ENCODE data around the gene TBCE. TPM values are rescaled to one million over a fixed set of nuclear protein-coding genes. Genes with fewer than 3 reads are reported as not detected.
"Not testable (repeated sequence)": the region's sequence is repeated elsewhere in the genome, so short reads cannot be mapped to it uniquely, and the experiment has no call there.

Gene TBCE
- total RNA-seq, 2 donors from 2014 or later: 34.0 to 40.9 TPM

- H3K27ac Mint-ChIP-seq; H3K9me3 Mint-ChIP-seq; H3K27me3 Mint-ChIP-seq; ATAC-seq; DNase-seq (ENCODE audit: low spot score); H3K4me3 Mint-ChIP-seq; H3K36me3 Mint-ChIP-seq: not testable (repeated sequence)
- peaks cover 6 to 12% of the 10 kb centered on the region in 2 donors for H3K4me1 Mint-ChIP-seq (ENCODE audit: low read depth in 2 of 2)
Observed at GRCh38 chr1:235462832-235463231, 95.6 kb downstream of the TBCE start.

- H3K4me3 Mint-ChIP-seq: no peak overlapping the region
- no peaks in the 10 kb centered on the region for H3K27me3 Mint-ChIP-seq
- ATAC-seq: no peak
- H3K27ac Mint-ChIP-seq: no peak overlapping the region
- no peaks in the 10 kb centered on the region for H3K36me3 Mint-ChIP-seq
- H3K9me3 Mint-ChIP-seq: no peaks in the 10 kb centered on the region
- DNase-seq (ENCODE audit: low spot score): no peak
- H3K4me1 Mint-ChIP-seq (ENCODE audit: low read depth in 2 of 2): peaks cover 6 to 12% of the 10 kb centered on the region in 2 donors
Observed at GRCh38 chr1:235465066-235465465, 97.8 kb downstream of the TBCE start.

- ATAC-seq (no peak), DNase-seq (ENCODE audit: low spot score) (no peak)
- no peaks in the 10 kb centered on the region for H3K36me3 Mint-ChIP-seq
- no peaks in the 10 kb centered on the region for H3K9me3 Mint-ChIP-seq
- no peak overlapping the region for H3K27ac Mint-ChIP-seq
- H3K4me3 Mint-ChIP-seq: no peak overlapping the region
- H3K4me1 Mint-ChIP-seq (ENCODE audit: low read depth in 2 of 2): no peaks in the 10 kb centered on the region
- H3K27me3 Mint-ChIP-seq: no peaks in the 10 kb centered on the region
Observed at GRCh38 chr1:235468004-235468403, 100.8 kb downstream of the TBCE start.

GRCh38 chr1:235468970-235469369 lies 101.7 kb downstream of the TBCE start:
- Mint-ChIP-seq H3K9me3 (no peaks in the 10 kb centered on the region), H3K27me3 (no peaks in the 10 kb centered on the region), H3K4me1 (ENCODE audit: low read depth in 2 of 2) (no peaks in the 10 kb centered on the region), H3K4me3 (no peak overlapping the region), H3K36me3 (no peaks in the 10 kb centered on the region), H3K27ac (no peak overlapping the region)
- DNase-seq (ENCODE audit: low spot score): no peak
- ATAC-seq: no peak

GRCh38 chr1:235469897-235470296 lies 102.7 kb downstream of the TBCE start:
- ATAC-seq; H3K27ac Mint-ChIP-seq; H3K4me3 Mint-ChIP-seq; H3K9me3 Mint-ChIP-seq; DNase-seq (ENCODE audit: low spot score); H3K4me1 Mint-ChIP-seq (ENCODE audit: low read depth in 2 of 2); H3K36me3 Mint-ChIP-seq; H3K27me3 Mint-ChIP-seq: not testable (repeated sequence)

GRCh38 chr1:235470741-235471439 lies 103.7 kb downstream of the TBCE start:
- no peaks in the 10 kb centered on the region for H3K4me1 Mint-ChIP-seq (ENCODE audit: low read depth in 2 of 2)
- ATAC-seq (no peak), DNase-seq (ENCODE audit: low spot score) (no peak)
- H3K9me3 Mint-ChIP-seq: no peaks in the 10 kb centered on the region
- no peaks in the 10 kb centered on the region for H3K27me3 Mint-ChIP-seq
- H3K36me3 Mint-ChIP-seq: no peaks in the 10 kb centered on the region
- H3K4me3 Mint-ChIP-seq: no peak overlapping the region
- no peak overlapping the region for H3K27ac Mint-ChIP-seq

- DNase-seq (ENCODE audit: low spot score) (no peak), ATAC-seq (no peak)
- H3K4me1 Mint-ChIP-seq (ENCODE audit: low read depth in 2 of 2): no peaks in the 10 kb centered on the region
- H3K36me3 Mint-ChIP-seq: no peaks in the 10 kb centered on the region
- H3K27ac Mint-ChIP-seq: no peak overlapping the region
- H3K4me3 Mint-ChIP-seq: no peak overlapping the region
- H3K9me3 Mint-ChIP-seq: no peaks in the 10 kb centered on the region
- H3K27me3 Mint-ChIP-seq: no peaks in the 10 kb centered on the region
Observed at GRCh38 chr1:235473806-235474205, 106.6 kb downstream of the TBCE start.

- Mint-ChIP-seq H3K27me3 (no peaks in the 10 kb centered on the region), H3K36me3 (peaks cover 23% of the 10 kb centered on the region), H3K27ac (no peak overlapping the region), H3K9me3 (no peaks in the 10 kb centered on the region), H3K4me3 (no peak overlapping the region), H3K4me1 (ENCODE audit: low read depth in 2 of 2) (no peaks in the 10 kb centered on the region)
- no peak for DNase-seq (ENCODE audit: low spot score)
- ATAC-seq: no peak
Observed at GRCh38 chr1:235483090-235483489, 115.9 kb downstream of the TBCE start.

- Mint-ChIP-seq H3K9me3 (no peaks in the 10 kb centered on the region), H3K4me1 (ENCODE audit: low read depth in 2 of 2) (no peaks in the 10 kb centered on the region), H3K36me3 (peaks cover 23% of the 10 kb centered on the region), H3K27me3 (no peaks in the 10 kb centered on the region), H3K27ac (no peak overlapping the region), H3K4me3 (no peak overlapping the region)
- no peak for ATAC-seq
- no peak for DNase-seq (ENCODE audit: low spot score)
Observed at GRCh38 chr1:235485558-235485957, 118.3 kb downstream of the TBCE start.

GRCh38 chr1:235486321-235486720 lies 119.1 kb downstream of the TBCE start:
- Mint-ChIP-seq H3K4me3 (no peak overlapping the region), H3K9me3 (no peaks in the 10 kb centered on the region), H3K36me3 (peaks cover 23% of the 10 kb centered on the region), H3K27me3 (no peaks in the 10 kb centered on the region), H3K27ac (no peak overlapping the region), H3K4me1 (ENCODE audit: low read depth in 2 of 2) (no peaks in the 10 kb centered on the region)
- no peak for ATAC-seq
- no peak for DNase-seq (ENCODE audit: low spot score)

- Mint-ChIP-seq H3K4me1 (ENCODE audit: low read depth in 2 of 2) (peaks cover 7 to 9% of the 10 kb centered on the region in 2 donors), H3K9me3 (no peaks in the 10 kb centered on the region), H3K27ac (no peak overlapping the region), H3K36me3 (peaks cover 7% of the 10 kb centered on the region), H3K4me3 (no peak overlapping the region), H3K27me3 (no peaks in the 10 kb centered on the region)
- ATAC-seq: no peak
- no peak for DNase-seq (ENCODE audit: low spot score)
Observed at GRCh38 chr1:235491644-235492043, 124.4 kb downstream of the TBCE start.

- DNase-seq (ENCODE audit: low spot score) (no peak), ATAC-seq (no peak)
- H3K27me3 Mint-ChIP-seq: no peaks in the 10 kb centered on the region
- peaks cover 7% of the 10 kb centered on the region for H3K36me3 Mint-ChIP-seq
- H3K27ac Mint-ChIP-seq: no peak overlapping the region
- no peaks in the 10 kb centered on the region for H3K9me3 Mint-ChIP-seq
- H3K4me1 Mint-ChIP-seq (ENCODE audit: low read depth in 2 of 2): peaks cover 7 to 9% of the 10 kb centered on the region in 2 donors
- no peak overlapping the region for H3K4me3 Mint-ChIP-seq
Observed at GRCh38 chr1:235494531-235494930, 127.3 kb downstream of the TBCE start.

- H3K36me3 Mint-ChIP-seq: peaks cover 7% of the 10 kb centered on the region
- no peak overlapping the region for H3K27ac Mint-ChIP-seq
- H3K4me1 Mint-ChIP-seq (ENCODE audit: low read depth in 2 of 2): peaks cover 7 to 9% of the 10 kb centered on the region in 2 donors
- no peaks in the 10 kb centered on the region for H3K27me3 Mint-ChIP-seq
- no peak for ATAC-seq
- no peaks in the 10 kb centered on the region for H3K9me3 Mint-ChIP-seq
- H3K4me3 Mint-ChIP-seq: no peak overlapping the region
- no peak for DNase-seq (ENCODE audit: low spot score)
Observed at GRCh38 chr1:235495030-235495429, 127.8 kb downstream of the TBCE start.

GRCh38 chr1:235495551-235495950 lies 128.3 kb downstream of the TBCE start:
- Mint-ChIP-seq H3K4me3 (no peak overlapping the region), H3K9me3 (no peaks in the 10 kb centered on the region), H3K4me1 (ENCODE audit: low read depth in 2 of 2) (peaks cover 7 to 9% of the 10 kb centered on the region in 2 donors), H3K27me3 (no peaks in the 10 kb centered on the region), H3K27ac (no peak overlapping the region), H3K36me3 (peaks cover 7% of the 10 kb centered on the region)
- no peak for ATAC-seq
- DNase-seq (ENCODE audit: low spot score): no peak

GRCh38 chr1:235500971-235501540 lies 133.8 kb downstream of the TBCE start:
- Mint-ChIP-seq H3K36me3 (no peaks in the 10 kb centered on the region), H3K27ac (no peak overlapping the region)
- ATAC-seq: no peak

More at GRCh38 chr1:235500971-235501540, 133.8 kb downstream of the TBCE start:
- H3K4me1 Mint-ChIP-seq (ENCODE audit: low read depth in 2 of 2): peaks cover 17 to 20% of the 10 kb centered on the region in 2 donors
- H3K27me3 Mint-ChIP-seq: no peaks in the 10 kb centered on the region
- DNase-seq (ENCODE audit: low spot score): no peak
- no peaks in the 10 kb centered on the region for H3K9me3 Mint-ChIP-seq
- H3K4me3 Mint-ChIP-seq: no peak overlapping the region

All from natural killer cell treated with Interleukin-12 subunit alpha and Interleukin-12 subunit beta and Interleukin-15 and Interleukin-18, amount 100 ng/mL, for 72 hours (primary cell).